HCT116 (cell line): ENCODE measurements around the gene AIMP1. TPM values are rescaled to one million over a fixed set of nuclear protein-coding genes. Genes with fewer than 3 reads are reported as not detected.

ENCODE experiments used
- ATAC-seq: fragments of 200-7000 bp; cut with Tn5 transposase; 2 replicates; pipeline ENCODE4 v1.9.1; 2020; ENCODE audit warnings: mild to moderate bottlenecking, moderate library complexity
- BruUV-seq: library from RNA; stranded (reverse); fragments of 400-500 nt; replicated peaks from 2 replicates; lab custom pipeline; 2021; lab: Mats Ljungman, UMichigan
- CTCF ChIA-PET: fragments of 300-600 bp; sonication (Branson Sonifier 250); formaldehyde crosslinking; loops from one replicate; lab custom pipeline; 2021; ENCODE audit warnings: antibody characterized with exemption; lab: Charles Lee
- POLR2A ChIA-PET: fragments of 300-600, 350-600 bp; sonication (Branson Sonifier 250); formaldehyde crosslinking; loops from one replicate; lab custom pipeline; 2021; ENCODE audit warnings: antibody characterized with exemption; lab: Charles Lee
- RAD21 ChIA-PET, 2 experiments: fragments of 300-600 bp; sonication (Branson Sonifier 250); formaldehyde crosslinking; loops; one replicate each; lab custom pipeline; 2023; ENCODE audit warnings: low total read pairs in 2 of 2; ENCODE audit not compliant: uncharacterized antibody in 2 of 2, unreplicated experiment in 2 of 2, low non-redundant PET in 1 of 2; lab: Charles Lee
- DNase-seq: peaks from one replicate; pipeline ENCODE4 v3.0.0-alpha.2; 2010; ENCODE audit warnings: low read depth, low spot score
- H2AFZ ChIP-seq: fragments of 200-600 bp; shearing (Covaris generic), sonication (generic); 2 replicates; pipeline ENCODE4 v1.6.1; 2017; ENCODE audit warnings: low read depth, mixed run types, mixed read lengths, antibody characterized with exemption, low read length; ENCODE audit not compliant: poor library complexity, severe bottlenecking
- H3K27ac ChIP-seq: 2 replicates; pipeline ENCODE4 v1.5.1; 2012; ENCODE audit warnings: low read depth, low read length
- H3K27me3 ChIP-seq: fragments of 200-600 bp; sonication (generic); 2 replicates; pipeline ENCODE4 v1.6.1; 2016; ENCODE audit warnings: mixed run types, low read length, mixed read lengths; ENCODE audit not compliant: insufficient read depth
- H3K36me3 ChIP-seq, 2 experiments: fragments of 200-500 bp in 1 of 2; fragments of 200-600 bp in 1 of 2; sonication (Bioruptor generic) in 1 of 2; sonication (generic) in 1 of 2; 2 replicates each; pipeline versions ENCODE4 v1.5.1 to v1.6.1; 2014 to 2016; ENCODE audit warnings: low read length in 2 of 2, inconsistent platforms in 1 of 2, mixed read lengths in 1 of 2, mixed run types in 1 of 2; ENCODE audit not compliant: insufficient read depth in 2 of 2, control insufficient read depth in 1 of 2
- H3K4me1 ChIP-seq, 2 experiments: fragments of 200-600 bp in 1 of 2; sonication (generic) in 1 of 2; 2 replicates each; pipeline versions ENCODE4 v1.5.1 to v1.6.1; 2012 to 2017; ENCODE audit warnings: low read length in 2 of 2, inconsistent platforms in 1 of 2, mild to moderate bottlenecking in 1 of 2, mixed read lengths in 1 of 2, mixed run types in 1 of 2, moderate library complexity in 1 of 2; ENCODE audit not compliant: insufficient read depth in 2 of 2, control insufficient read depth in 1 of 2
- H3K4me2 ChIP-seq: fragments of 200-600 bp; sonication (generic); 2 replicates; pipeline ENCODE4 v1.6.1; 2017; ENCODE audit warnings: mixed run types, low read length, mixed read lengths
- H3K4me3 ChIP-seq, 2 experiments: fragments of 200-600 bp in 1 of 2; sonication (generic) in 1 of 2; replicated peaks in 1 of 2; 2 replicates each; pipeline ENCODE4 v1.5.1; 2011 to 2016; ENCODE audit warnings: low read length in 2 of 2, control low read depth in 1 of 2, low read depth in 1 of 2, mild to moderate bottlenecking in 1 of 2, mixed read lengths in 1 of 2, mixed run types in 1 of 2
- H3K79me2 ChIP-seq: fragments of 200-600 bp; sonication (generic); 2 replicates; pipeline ENCODE4 v1.6.1; 2017; ENCODE audit warnings: mild to moderate bottlenecking, mixed run types, low read length, moderate library complexity, mixed read lengths; ENCODE audit not compliant: insufficient read depth
- H3K9ac ChIP-seq: fragments of 200-600 bp; sonication (generic); 2 replicates; pipeline ENCODE4 v1.6.1; 2016; ENCODE audit warnings: low read length, mixed read lengths
- H3K9me2 ChIP-seq: fragments of 200-600 bp; sonication (generic), shearing (Covaris generic); 2 replicates; pipeline ENCODE4 v1.6.1; 2017; ENCODE audit warnings: mixed run types, mild to moderate bottlenecking, moderate library complexity; ENCODE audit not compliant: insufficient read depth
- H3K9me3 ChIP-seq, 2 experiments: fragments of 200-500 bp in 1 of 2; fragments of 200-600 bp in 1 of 2; sonication (Bioruptor generic) in 1 of 2; sonication (generic) in 1 of 2; 2 replicates each; pipeline ENCODE4 v1.6.1; 2014 to 2017; ENCODE audit warnings: low read length in 2 of 2, mixed read lengths in 2 of 2, inconsistent platforms in 1 of 2, low read depth in 1 of 2, mild to moderate bottlenecking in 1 of 2, mixed run types in 1 of 2, moderate library complexity in 1 of 2; ENCODE audit not compliant: control insufficient read depth in 1 of 2, insufficient read depth in 1 of 2
- H4K20me1 ChIP-seq: fragments of 200-600 bp; sonication (generic), shearing (Covaris generic); 2 replicates; pipeline ENCODE4 v1.6.1; 2017; ENCODE audit warnings: mixed run types, mild to moderate bottlenecking, moderate library complexity; ENCODE audit not compliant: insufficient read depth
- ATF3 ChIP-seq: IDR thresholded peaks from 2 replicates; pipeline ENCODE4 v1.6.1; 2012
- CBX3 ChIP-seq: IDR thresholded peaks from 2 replicates; pipeline ENCODE4 v1.6.1; 2012; ENCODE audit warnings: low read depth
- CEBPB ChIP-seq: IDR thresholded peaks from 2 replicates; pipeline ENCODE4 v1.6.1; 2012; ENCODE audit warnings: low read depth
- CTCF ChIP-seq, 3 experiments: fragments of 200-600 bp in 1 of 3; sonication (generic) in 1 of 3; IDR thresholded peaks in 2 of 3; conservative IDR thresholded peaks in 1 of 3; 2 replicates each; pipeline ENCODE4 v1.5.1; 2012 to 2017; ENCODE audit warnings: low read depth in 2 of 3, low read length in 2 of 3, antibody characterized with exemption in 1 of 3, borderline replicate concordance in 1 of 3, control low read depth in 1 of 3, mild to moderate bottlenecking in 1 of 3, mixed read lengths in 1 of 3, mixed run types in 1 of 3, moderate library complexity in 1 of 3; ENCODE audit not compliant: insufficient read depth in 1 of 3
- EGR1 ChIP-seq: IDR thresholded peaks from 2 replicates; pipeline ENCODE4 v1.6.1; 2012; ENCODE audit warnings: low read depth
- ELF1 ChIP-seq: IDR thresholded peaks from 2 replicates; pipeline ENCODE4 v1.6.1; 2012; ENCODE audit warnings: low read depth, borderline replicate concordance
- EZH2 ChIP-seq: fragments of 200-600 bp; sonication (generic); IDR thresholded peaks from 2 replicates; pipeline ENCODE4 v1.6.1; 2017; ENCODE audit warnings: antibody characterized with exemption, mixed run types
- JUND ChIP-seq: IDR thresholded peaks from 2 replicates; pipeline ENCODE4 v1.6.1; 2012
- MAX ChIP-seq: IDR thresholded peaks from 2 replicates; pipeline ENCODE4 v1.6.1; 2012
- POLR2A ChIP-seq: IDR thresholded peaks from 2 replicates; pipeline ENCODE4 v1.7.0; 2011; ENCODE audit warnings: borderline replicate concordance; ENCODE audit not compliant: insufficient read depth, insufficient read length; ENCODE audit errors: extremely low read depth
- POLR2AphosphoS5 ChIP-seq: IDR thresholded peaks from 2 replicates; pipeline ENCODE4 v1.6.1; 2011; ENCODE audit warnings: mild to moderate bottlenecking, low read depth, low read length, moderate library complexity
- SP1 ChIP-seq: IDR thresholded peaks from 2 replicates; pipeline ENCODE4 v1.6.1; 2012; ENCODE audit warnings: low read depth
- SRF ChIP-seq: IDR thresholded peaks from 2 replicates; pipeline ENCODE4 v1.6.1; 2012; ENCODE audit warnings: low read depth
- TCF7L2 ChIP-seq: IDR thresholded peaks from 2 replicates; pipeline ENCODE4 v1.7.0; 2011; ENCODE audit warnings: borderline replicate concordance, inconsistent platforms; ENCODE audit not compliant: insufficient read depth, insufficient read length; ENCODE audit errors: extremely low read depth
- YY1 ChIP-seq: IDR thresholded peaks from 2 replicates; pipeline ENCODE4 v1.6.1; 2011; ENCODE audit warnings: low read length, low read depth, moderate library complexity, mild to moderate bottlenecking; ENCODE audit not compliant: insufficient replicate concordance; ENCODE audit errors: extremely low read depth
- ZBTB33 ChIP-seq: IDR thresholded peaks from 2 replicates; pipeline ENCODE4 v1.6.1; 2011; ENCODE audit warnings: mild to moderate bottlenecking, low read length, moderate library complexity; ENCODE audit not compliant: insufficient replicate concordance; ENCODE audit errors: extremely low read depth
- intact Hi-C: fragments of 100-400 bp; cut with micrococcal nuclease; formaldehyde crosslinking; loops from 2 replicates; pipeline ENCODE4 v1.10.0; 2022
- total RNA-seq: library from RNA; stranded (reverse); gene quantifications from one replicate; pipeline ENCODE4 v1.2.1, GENCODE V29; 2021; ENCODE audit not compliant: unreplicated experiment

The AIMP1 gene
- total RNA-seq, 1 experiment from 2014 or later, result 67.4 TPM

- Histone ChIP-seq H4K20me1 (no peaks in the 10 kb centered on the region), H3K79me2 (peaks cover 84% of the 10 kb centered on the region), H3K27ac (peak overlapping the region; percentile 74), H2AFZ (no peak overlapping the region), H3K4me2 (peak overlapping the region; percentile 73), H3K9me3 (no peaks in the 10 kb centered on the region), H3K9ac (peak overlapping the region; percentile 87)
- BruUV-seq, result TSS peak; percentile 82
- DNase-seq, result no peak
- POLR2A ChIA-PET, result interaction anchor here (0.6 to 1.3 kb wide), 3 partner anchors 11 to 200 kb away, joined by 3 to 5 read pairs (median 3); no protein-coding TSS in a partner anchor
- intact Hi-C loops, result no loop called here
- RAD21 ChIA-PET, result interaction anchor here in 1 of 2 experiments (0.7 kb wide), 2 partner anchors 16 to 47 kb away, joined by 3 to 4 read pairs; no protein-coding TSS in a partner anchor
- TF ChIP-seq ELF1 (no peak), JUND (no peak), POLR2A (no peak), MAX (no peak; the same call in 1 of the 2 replicates), TCF7L2 (no peak), ATF3 (no peak), YY1 (no peak), CBX3 (no peak), POLR2AphosphoS5 (no peak), CEBPB (no peak), ZBTB33 (no peak), SP1 (no peak), EZH2 (no peak), EGR1 (no peak), SRF (no peak), CTCF (IDR thresholded peaks at IDR 0.05 in 2 of 3, conservative IDR thresholded peaks at IDR 0.05 in 1 of 3; ENCODE audit: borderline replicate concordance in 1 of 3, insufficient read depth in 1 of 3, low read depth in 2 of 3, low read length in 2 of 3) (no peak)
- TF ChIP-seq, all 23 proteins: peak for 0
- ATAC-seq, result peak; percentile 51
- H3K36me3 ChIP-seq, result no peaks in the 10 kb centered on the region
- H3K9me2 ChIP-seq, result no peaks in the 10 kb centered on the region
- no peaks in the 10 kb centered on the region for H3K27me3 ChIP-seq
- CTCF ChIA-PET, result interaction anchor here (0.9 to 1.0 kb wide), 2 partner anchors 13 to 20 kb away, joined by 3 to 8 read pairs; no protein-coding TSS in a partner anchor
- peaks cover 5 to 13% of the 10 kb centered on the region in 2 experiments; a peak in 3 of 4 replicates for H3K4me1 ChIP-seq
- H3K4me3 ChIP-seq, result peak overlapping the region; percentile 84 to 88
Observed at GRCh38 chr4:106315476-106315967, 828 bp upstream of the AIMP1 start.
